IMR-90 (cell line): ENCODE results near the gene ST7. TPM values are rescaled to one million over a fixed set of nuclear protein-coding genes. Genes with fewer than 3 reads are reported as not detected.

Experiments
- ATAC-seq: fragments of 200-7000 bp; cut with Tn5 transposase; 2 replicates; pipeline ENCODE4 v1.9.1; 2020; ENCODE audit warnings: low read depth, mild to moderate bottlenecking, moderate library complexity
- BruUV-seq: library from RNA; stranded (reverse); fragments of 400-500 nt; replicated peaks from 2 replicates; lab custom pipeline; 2021; lab: Mats Ljungman, UMichigan
- CTCF ChIA-PET: fragments of 300-600 bp; formaldehyde crosslinking; extraction: SDS; loops from one replicate; lab custom pipeline; 2021; ENCODE audit warnings: antibody characterized with exemption; lab: Yijun Ruan, JAX
- POLR2A ChIA-PET: fragments of 300-600 bp; sonication (Branson Sonifier 250); formaldehyde crosslinking; loops from one replicate; lab custom pipeline; 2022; ENCODE audit warnings: antibody characterized with exemption; ENCODE audit not compliant: unreplicated experiment; lab: Charles Lee
- DNase-seq: peaks from one replicate; pipeline ENCODE4 v3.0.0; 2013
- H2AFZ ChIP-seq: replicated peaks from 2 replicates; pipeline ENCODE3; 2013; ENCODE audit warnings: low read length, mild to moderate bottlenecking; ENCODE audit not compliant: poor library complexity
- H2AK5ac ChIP-seq: 2 replicates; pipeline ENCODE4 v1.6.1; 2013; ENCODE audit warnings: low read depth, low read length, inconsistent platforms
- H2AK9ac ChIP-seq: replicated peaks from 2 replicates; pipeline ENCODE3; 2013; ENCODE audit warnings: mild to moderate bottlenecking, low read depth, low read length, moderate library complexity; ENCODE audit not compliant: poor library complexity
- H2BK120ac ChIP-seq: 2 replicates; pipeline ENCODE4 v1.6.1; 2013; ENCODE audit warnings: low read depth, low read length, inconsistent platforms
- H2BK15ac ChIP-seq: 3 replicates; pipeline ENCODE4 v1.6.1; 2013; ENCODE audit warnings: low read depth, low read length, inconsistent platforms
- H2BK20ac ChIP-seq: 2 replicates; pipeline ENCODE4 v1.6.1; 2013; ENCODE audit warnings: low read depth, mild to moderate bottlenecking, inconsistent platforms, low read length, moderate library complexity
- H2BK5ac ChIP-seq: 2 replicates; pipeline ENCODE4 v1.6.1; 2013; ENCODE audit warnings: mild to moderate bottlenecking, low read depth, low read length, inconsistent platforms; ENCODE audit not compliant: poor library complexity, severe bottlenecking
- H3K14ac ChIP-seq: replicated peaks from 2 replicates; pipeline ENCODE4 v1.6.1; 2013; ENCODE audit warnings: low read depth, low read length, inconsistent platforms
- H3K18ac ChIP-seq: 2 replicates; pipeline ENCODE4 v1.6.1; 2013; ENCODE audit warnings: low read depth, low read length, control low read depth
- H3K23ac ChIP-seq: 2 replicates; pipeline ENCODE4 v1.6.1; 2013; ENCODE audit warnings: low read depth, low read length, inconsistent platforms
- H3K27ac ChIP-seq: 2 replicates; pipeline ENCODE4 v1.5.1; 2013; ENCODE audit warnings: mild to moderate bottlenecking, control low read depth, low read length; ENCODE audit not compliant: insufficient read depth
- H3K27me3 ChIP-seq: 2 replicates; pipeline ENCODE4 v1.6.1; 2013; ENCODE audit warnings: low read length; ENCODE audit not compliant: control insufficient read depth, insufficient read depth
- H3K36me3 ChIP-seq: 2 replicates; pipeline ENCODE4 v1.6.1; 2013; ENCODE audit warnings: low read length, mixed read lengths; ENCODE audit not compliant: control insufficient read depth, insufficient read depth
- H3K4ac ChIP-seq: 2 replicates; pipeline ENCODE4 v1.6.1; 2013; ENCODE audit warnings: low read depth, low read length, inconsistent platforms
- H3K4me1 ChIP-seq: 2 replicates; pipeline ENCODE4 v1.6.1; 2013; ENCODE audit warnings: low read length, mixed read lengths; ENCODE audit not compliant: control insufficient read depth, insufficient read depth
- H3K4me2 ChIP-seq: 2 replicates; pipeline ENCODE4 v1.6.1; 2013; ENCODE audit warnings: low read depth, mild to moderate bottlenecking, control low read depth, low read length, moderate library complexity
- H3K4me3 ChIP-seq: 2 replicates; pipeline ENCODE4 v1.5.1; 2013; ENCODE audit warnings: low read depth, mild to moderate bottlenecking, control low read depth, low read length, moderate library complexity; ENCODE audit not compliant: insufficient read depth
- H3K56ac ChIP-seq: 2 replicates; pipeline ENCODE4 v1.6.1; 2013; ENCODE audit warnings: low read length, inconsistent platforms; ENCODE audit not compliant: insufficient read depth; ENCODE audit errors: extremely low read depth
- H3K79me1 ChIP-seq, 2 experiments: 2 replicates each; pipeline ENCODE4 v1.6.1; 2013; ENCODE audit warnings: low read length in 2 of 2, inconsistent platforms in 1 of 2, low read depth in 1 of 2
- H3K9ac ChIP-seq: 2 replicates; pipeline ENCODE4 v1.6.1; 2013; ENCODE audit warnings: low read depth, low read length, control low read depth
- H3K9me1 ChIP-seq: 2 replicates; pipeline ENCODE4 v1.6.1; 2013; ENCODE audit warnings: low read length, inconsistent platforms; ENCODE audit not compliant: insufficient read depth
- H3K9me3 ChIP-seq: 2 replicates; pipeline ENCODE4 v1.6.1; 2013; ENCODE audit warnings: low read length; ENCODE audit not compliant: control insufficient read depth, insufficient read depth
- H4K20me1 ChIP-seq: 2 replicates; pipeline ENCODE4 v1.6.1; 2013; ENCODE audit warnings: low read length, inconsistent platforms; ENCODE audit not compliant: insufficient read depth
- H4K5ac ChIP-seq: 2 replicates; pipeline ENCODE4 v1.6.1; 2013; ENCODE audit warnings: mild to moderate bottlenecking, low read depth, low read length, control low read depth
- H4K8ac ChIP-seq, 2 experiments: 2 replicates each; pipeline ENCODE4 v1.6.1; 2013; ENCODE audit warnings: low read depth in 2 of 2, low read length in 2 of 2, control low read depth in 1 of 2, inconsistent platforms in 1 of 2
- H4K91ac ChIP-seq: 2 replicates; pipeline ENCODE4 v1.6.1; 2013; ENCODE audit warnings: low read depth, low read length, inconsistent platforms; ENCODE audit not compliant: insufficient read depth
- CEBPB ChIP-seq: IDR thresholded peaks from 2 replicates; pipeline ENCODE4 v1.6.1; 2012; ENCODE audit warnings: low read depth, low read length, improper control_type of control experiment
- CTCF ChIP-seq: conservative IDR thresholded peaks from 2 replicates; pipeline ENCODE4 v1.5.1; 2012; ENCODE audit warnings: mild to moderate bottlenecking, low read depth, low read length, improper control_type of control experiment
- FOS ChIP-seq: fragments of 150-350 bp; IDR thresholded peaks from 2 replicates; pipeline ENCODE4 v1.6.1; 2016; ENCODE audit warnings: low read depth, low read length
- MAZ ChIP-seq: IDR thresholded peaks from 2 replicates; pipeline ENCODE4 v1.6.1; 2012; ENCODE audit warnings: low read depth, mild to moderate bottlenecking, low read length, improper control_type of control experiment, moderate library complexity, borderline replicate concordance
- POLR2A ChIP-seq: IDR thresholded peaks from 2 replicates; pipeline ENCODE4 v1.6.1; 2012; ENCODE audit warnings: mild to moderate bottlenecking, low read depth, low read length
- RAD21 ChIP-seq: IDR thresholded peaks from 2 replicates; pipeline ENCODE4 v1.6.1; 2012; ENCODE audit warnings: low read length, improper control_type of control experiment
- WGBS, 2 experiments: methylation state at CpG; one replicate each; pipeline versions ENCODE4 v1.1.5 to v1.1.7; 2013; ENCODE audit warnings: missing lambda C conversion rate in 2 of 2; ENCODE audit not compliant: insufficient read length in 1 of 2; ENCODE audit errors: extremely low coverage in 2 of 2; 5-methylcytosine and 5-hydroxymethylcytosine counted together
- dilution Hi-C: fragments of 300-500 bp; cut with HindIII; formaldehyde crosslinking; loops from one replicate; pipeline ENCODE4 v1.14.3; 2018; ENCODE audit warnings: low sequenced_read_pairs; ENCODE audit not compliant: unreplicated experiment
- in situ Hi-C: fragments of 300-500 bp; cut with MboI; formaldehyde crosslinking; loops from 3 replicates; pipeline ENCODE4 v1.14.3; 2019; ENCODE audit warnings: low sequenced_read_pairs, inconsistent platforms, mixed read lengths
- intact Hi-C: fragments of 100-400 bp; cut with micrococcal nuclease; formaldehyde crosslinking; loops from 2 replicates; pipeline ENCODE4 v1.10.0; 2022
- polyA plus RNA-seq, 3 experiments: library from polyadenylated mRNA; depleted of rRNA; stranded (reverse); fragments of >200 nt; gene quantifications; 2 replicates each; pipeline ENCODE4 v1.2.3, GENCODE V29; 2012; ENCODE audit warnings: low replicate concordance in 1 of 3
- total RNA-seq: library from RNA; depleted of rRNA; stranded (reverse); fragments of >200 nt; gene quantifications from 2 replicates; pipeline ENCODE4 v1.2.3, GENCODE V29; 2012

Gene ST7
- total and polyA plus RNA-seq, 2 of the 4 experiments (the other 2 are of a cell fraction) = 18.6 to 26.0 TPM

DNA sequence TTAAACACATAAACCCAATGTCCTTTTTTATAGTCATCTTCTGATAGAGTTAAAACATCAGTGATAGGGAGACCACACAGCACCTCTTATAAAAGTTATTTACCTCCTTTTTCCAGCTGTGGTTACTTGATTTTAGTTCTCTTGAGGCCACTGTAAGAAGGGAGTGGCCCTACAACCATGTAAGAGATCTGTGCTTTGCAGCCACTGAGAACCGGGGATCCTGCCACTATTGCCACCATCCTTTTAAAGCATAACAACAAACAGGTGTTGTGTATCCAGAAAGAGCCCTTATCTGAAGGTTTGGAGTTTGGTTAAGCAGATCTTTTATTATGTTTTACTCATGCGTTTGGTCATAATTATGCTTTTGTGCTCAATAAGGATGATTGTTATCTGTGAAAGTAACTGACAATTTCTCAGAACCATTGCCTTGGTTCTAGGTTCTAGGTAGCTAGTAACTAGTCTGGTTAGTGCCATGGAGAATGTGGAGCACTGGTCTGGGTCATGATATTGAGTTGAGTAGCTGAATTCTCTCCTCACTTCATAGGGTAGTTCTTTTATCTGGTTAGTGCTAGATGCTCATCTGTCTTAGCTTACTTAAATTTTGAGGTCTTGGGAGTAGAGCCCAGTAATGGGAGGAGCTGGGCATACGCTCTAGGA lies 56.5 kb downstream of the ST7 start:
- Histone ChIP-seq H2BK120ac (0 out of 2 replicates have a peak overlapping the region, but pooled peaks have one; percentile 7), H3K4me1 (peaks cover 4% of the 10 kb centered on the region; the same call in 1 of the 2 replicates), H3K4me2 (no peak overlapping the region), H4K5ac (no peak overlapping the region), H3K9ac (no peak overlapping the region), H2BK20ac (no peak overlapping the region; the same call in 1 of the 2 replicates), H3K79me1 (peaks cover 23 to 39% of the 10 kb centered on the region in 2 experiments), H3K4ac (no peak overlapping the region), H2AK5ac (no peak overlapping the region), H2BK15ac (no peak overlapping the region), H4K91ac (no peak overlapping the region), H3K18ac (no peak overlapping the region), H4K8ac (no peak overlapping the region), H2BK5ac (no peak overlapping the region), H2AFZ (no peak overlapping the region), H3K27me3 (no peaks in the 10 kb centered on the region), H3K36me3 (no peaks in the 10 kb centered on the region), H3K9me1 (peaks cover 6% of the 10 kb centered on the region; the same call in 1 of the 2 replicates), H3K9me3 (no peaks in the 10 kb centered on the region), H3K56ac (no peak overlapping the region), H3K14ac (no peak overlapping the region; the same call in 1 of the 2 replicates), H3K23ac (no peak overlapping the region), H4K20me1 (no peaks in the 10 kb centered on the region), H3K4me3 (no peak overlapping the region), H3K27ac (no peak overlapping the region), H2AK9ac (no peak overlapping the region)
- no CpG with 5 or more reads among the region's 3 CpGs for WGBS, 2 experiments
- ATAC-seq (no peak), DNase-seq (no peak)
- dilution Hi-C loops (no loop called here), intact Hi-C loops (no loop called here), in situ Hi-C loops (no loop called here)
- no TSS peak for BruUV-seq
- TF ChIP-seq CTCF = no peak
- TF ChIP-seq CEBPB = no peak
- no peak for TF ChIP-seq FOS
- TF ChIP-seq POLR2A = no peak
- no peak for TF ChIP-seq MAZ
- no peak for TF ChIP-seq RAD21
- POLR2A ChIA-PET = no interaction called here
- CTCF ChIA-PET = no interaction called here
